GM18520 (cell line): ENCODE results near the gene CCDC188.

ENCODE experiments used
- ATAC-seq: cut with Tn5 transposase; IDR thresholded peaks from one replicate; pipeline ENCODE4 v1.9.1; 2021; ENCODE audit not compliant: unreplicated experiment

Gene CCDC188

DNA sequence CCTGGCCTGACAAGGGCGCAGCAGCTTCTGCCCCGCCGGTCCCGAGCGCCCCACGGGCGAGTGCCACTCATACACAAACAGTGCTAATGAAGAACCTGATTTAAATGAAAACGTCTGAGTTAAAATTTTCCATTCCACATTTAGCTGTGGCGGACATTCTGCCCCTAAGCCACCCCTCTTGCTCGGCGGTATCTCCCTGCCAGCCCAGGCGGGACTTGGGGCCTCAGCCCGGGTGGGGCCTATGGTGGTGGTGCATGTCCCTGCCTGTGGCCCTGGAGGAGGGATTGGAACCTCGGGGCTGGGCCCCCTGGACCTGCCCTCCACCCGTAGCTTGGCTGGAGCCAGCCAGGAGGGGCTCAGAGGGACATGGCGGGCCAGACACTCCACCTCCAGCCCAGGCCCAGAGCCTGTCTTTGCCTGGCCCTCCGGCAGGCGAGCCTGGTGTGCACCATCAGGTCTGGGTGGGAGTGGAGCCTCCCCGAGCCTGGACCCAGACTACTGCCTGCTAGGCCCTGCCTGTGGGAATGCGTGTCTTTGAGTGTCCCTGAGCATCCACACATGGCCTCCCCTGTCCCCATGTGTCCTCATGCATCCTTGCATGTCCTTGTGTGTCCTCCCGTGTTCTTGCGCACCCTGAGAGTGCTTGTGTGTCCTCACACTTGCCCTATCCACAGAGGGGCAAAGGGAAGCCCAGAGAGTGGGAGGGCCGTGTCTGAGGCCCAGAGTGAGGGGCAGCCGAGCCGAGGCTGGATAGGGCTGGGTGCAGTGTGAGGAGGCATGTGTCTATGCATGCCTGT is 14.9 kb downstream of the CCDC188 start:
- ATAC-seq, result no peak

DNA sequence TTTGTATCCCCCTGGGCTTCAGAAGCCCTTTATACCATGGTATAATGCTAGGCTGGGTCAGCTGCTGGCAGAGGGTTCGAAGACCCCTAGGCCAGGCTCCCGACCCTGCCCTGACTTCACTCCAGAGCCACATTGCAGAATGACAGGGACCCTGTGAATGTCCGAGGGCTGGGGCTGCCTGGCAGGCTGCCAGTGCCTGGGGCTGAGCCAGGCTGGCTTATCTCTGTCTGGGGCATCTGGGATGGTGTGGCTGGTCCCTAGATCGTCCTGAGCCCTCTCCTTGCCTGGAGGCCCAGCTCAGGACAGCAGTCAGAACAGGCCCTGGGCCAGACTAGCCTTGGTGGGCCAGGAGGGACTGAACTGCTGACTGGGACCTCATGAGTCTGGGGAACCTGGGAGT is 15.6 kb downstream of the CCDC188 start:
- no peak for ATAC-seq

DNA sequence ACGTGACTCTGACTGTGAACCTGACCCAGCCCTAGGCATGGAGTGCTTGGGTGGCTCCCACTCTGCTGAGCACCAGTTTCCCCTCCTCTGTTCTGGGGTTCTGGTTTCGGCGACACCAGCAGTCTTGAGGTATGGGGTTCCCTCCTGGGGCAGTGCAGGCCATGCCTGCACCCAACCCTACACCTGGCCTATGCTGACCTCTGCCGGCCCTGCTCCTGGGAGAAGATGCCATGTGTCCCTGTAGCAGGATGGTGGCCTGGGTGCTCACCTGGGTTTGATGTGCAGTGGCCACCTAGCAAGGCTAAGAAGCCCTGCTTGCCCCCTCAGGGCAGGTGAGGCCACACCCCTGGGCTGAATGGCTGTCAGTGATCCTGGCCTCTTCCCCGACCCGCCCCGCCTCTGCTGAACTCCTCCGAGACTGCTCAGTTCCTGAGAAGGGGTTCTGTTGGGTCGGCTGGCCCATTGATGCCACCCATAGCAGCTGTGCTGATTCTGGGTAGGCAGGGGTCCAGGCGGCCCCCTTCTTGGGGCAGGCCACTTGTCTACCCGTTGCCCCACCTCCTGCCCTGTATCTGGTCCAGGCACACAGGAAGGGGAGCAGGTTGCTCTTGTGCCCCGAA is 16.8 kb downstream of the CCDC188 start:
- no peak for ATAC-seq

DNA sequence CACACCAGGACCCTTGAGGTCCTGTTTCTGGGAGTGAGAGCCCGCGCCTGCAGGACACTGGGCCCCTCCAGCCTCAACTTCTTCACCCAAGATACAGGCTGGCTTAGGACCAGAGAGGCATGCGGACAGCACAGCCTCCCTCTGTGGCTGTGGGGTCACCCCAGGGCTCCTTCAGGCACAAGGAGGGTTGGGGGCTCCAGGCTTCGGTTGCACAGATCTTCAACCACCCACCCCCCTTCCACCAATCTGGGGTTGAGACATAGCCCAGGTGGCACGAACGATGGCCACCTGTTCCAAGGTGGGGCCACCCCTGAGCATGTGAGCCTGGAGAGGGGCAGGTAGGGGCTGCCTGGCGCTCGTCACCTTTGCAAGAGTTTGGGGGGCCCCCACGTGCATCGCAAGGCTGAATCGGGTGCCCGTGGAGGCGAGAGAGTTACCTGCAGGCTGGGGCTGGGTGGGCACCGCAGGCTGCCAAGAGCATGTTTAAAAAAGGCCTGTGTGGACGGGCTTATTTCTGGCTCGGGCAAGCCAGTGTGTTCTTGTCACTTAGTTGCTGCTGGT is 18.1 kb downstream of the CCDC188 start:
- no peak for ATAC-seq

DNA sequence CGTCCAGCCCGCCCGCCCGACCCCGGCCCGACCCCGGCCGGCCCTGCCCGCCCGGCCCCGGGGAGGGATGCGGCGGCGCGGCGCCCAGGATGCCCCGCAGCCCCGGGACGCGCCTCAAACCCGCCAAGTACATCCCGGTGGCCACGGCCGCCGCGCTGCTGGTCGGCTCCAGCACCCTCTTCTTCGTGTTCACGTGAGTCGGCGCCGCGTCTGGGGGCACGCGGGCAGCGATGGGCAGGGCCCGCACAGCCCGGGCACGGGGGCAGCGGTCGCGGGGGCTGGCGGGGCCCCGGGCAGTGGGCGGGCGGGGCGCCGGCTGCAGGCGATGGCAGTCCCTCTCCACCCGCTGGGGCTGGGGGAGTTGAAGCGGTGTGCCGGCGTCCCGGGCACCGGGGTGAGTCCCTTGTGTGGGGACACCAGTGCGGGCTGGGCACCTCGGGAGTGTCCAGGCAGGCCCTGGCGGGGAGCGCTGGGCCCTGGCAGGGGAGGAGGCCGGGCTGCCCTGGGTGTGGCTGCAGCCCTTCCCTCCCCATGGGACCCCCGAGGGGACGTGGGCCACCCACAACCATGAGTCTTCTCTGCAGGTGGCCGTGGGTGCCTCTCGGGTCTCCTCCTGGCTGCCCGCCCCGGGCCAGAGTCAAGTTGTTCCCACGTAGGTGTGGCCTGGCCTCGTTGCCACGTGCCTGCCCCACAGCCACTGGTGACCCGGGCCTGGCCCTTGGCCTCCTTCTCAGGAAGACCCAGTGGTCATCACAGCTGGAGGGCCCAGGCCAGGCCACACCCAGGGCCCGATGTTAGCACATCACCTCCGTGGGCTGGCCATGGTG is 18.8 kb downstream of the CCDC188 start:
- ATAC-seq, result no peak

DNA sequence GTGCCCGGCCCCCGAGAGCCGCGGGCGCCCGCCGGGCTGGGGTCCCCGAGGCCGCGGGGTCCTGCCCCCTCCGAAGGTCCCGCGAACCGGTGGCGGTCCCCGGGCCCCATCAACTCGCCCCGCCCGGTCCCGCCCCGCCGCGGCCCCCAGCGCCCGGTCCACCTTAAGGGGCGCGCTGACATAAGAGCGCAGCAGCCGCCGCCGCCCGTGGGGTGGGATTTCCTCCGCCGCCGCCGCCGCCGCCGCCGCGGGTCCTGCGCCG is 19.3 kb downstream of the CCDC188 start, which contains the start of gene ZDHHC8:
Gene ZDHHC8, plus strand, starts transcription at position 208 of the 262 bp plus-strand sequence. CDS start 144 bp downstream, outside the sequence.
- ATAC-seq, result peak; percentile 15

DNA sequence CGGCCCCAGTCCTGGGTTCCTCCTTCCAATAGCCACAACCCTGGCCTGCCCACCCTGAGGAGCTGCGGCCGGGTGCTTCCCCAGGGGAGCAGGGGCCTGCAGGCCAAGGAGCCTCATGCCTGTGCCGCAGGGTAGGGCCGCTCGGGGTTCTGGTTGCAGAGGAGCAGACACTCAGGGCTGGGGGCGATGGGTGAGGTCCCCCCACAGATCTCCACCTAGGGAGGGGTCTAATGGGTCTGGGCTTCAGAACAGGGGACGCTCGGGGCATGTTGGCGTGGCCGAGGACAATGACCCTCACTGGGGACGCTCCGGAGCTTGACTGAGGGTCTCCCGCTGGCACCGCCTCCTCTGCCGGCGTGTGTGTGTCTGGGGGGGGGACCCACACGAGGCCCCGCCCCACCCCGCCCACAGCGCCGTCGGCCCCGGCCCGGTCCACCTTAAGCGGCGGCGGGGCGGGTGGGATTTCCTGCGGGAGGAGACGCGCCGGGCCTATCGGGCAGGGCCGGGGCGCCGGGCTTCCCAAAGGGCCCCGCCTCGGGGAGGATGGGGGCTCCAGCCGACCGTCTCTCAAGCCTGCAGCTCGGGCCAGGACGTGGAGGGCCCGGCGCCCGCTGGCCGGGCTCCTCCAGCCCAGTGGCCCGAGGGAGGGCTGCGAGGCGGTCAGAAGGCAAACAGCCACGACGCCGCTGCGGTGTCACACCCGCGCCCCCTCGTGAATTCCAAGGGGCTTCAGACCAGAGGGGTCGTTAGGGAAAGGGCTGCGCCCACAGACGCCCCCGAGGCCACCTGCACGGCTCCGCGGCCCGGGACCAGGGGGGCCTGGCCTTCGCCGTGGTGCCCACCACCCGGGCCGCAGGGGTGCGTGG is 19.9 kb downstream of the CCDC188 start:
- peak; percentile 41 for ATAC-seq

DNA sequence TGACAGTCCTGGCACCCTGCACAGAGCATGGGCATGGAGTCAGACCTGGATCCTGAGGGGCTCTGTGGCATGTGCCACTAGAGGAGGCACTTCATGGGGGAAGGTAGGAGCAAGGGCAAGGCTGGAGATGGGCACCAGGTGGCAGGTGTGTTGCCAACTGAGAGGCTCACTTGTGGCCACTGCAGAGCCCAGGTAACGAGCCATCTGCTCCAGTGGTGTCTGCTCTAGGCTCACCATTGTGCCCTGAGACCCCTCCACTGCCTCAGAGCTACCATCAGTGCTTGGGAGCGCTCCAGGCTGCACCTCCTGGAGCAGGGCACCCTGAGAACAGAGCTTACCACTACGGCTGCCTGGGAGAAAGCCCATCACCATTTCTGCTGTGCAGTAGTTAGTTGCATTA is 20.5 kb downstream of the CCDC188 start:
- ATAC-seq, result no peak

DNA sequence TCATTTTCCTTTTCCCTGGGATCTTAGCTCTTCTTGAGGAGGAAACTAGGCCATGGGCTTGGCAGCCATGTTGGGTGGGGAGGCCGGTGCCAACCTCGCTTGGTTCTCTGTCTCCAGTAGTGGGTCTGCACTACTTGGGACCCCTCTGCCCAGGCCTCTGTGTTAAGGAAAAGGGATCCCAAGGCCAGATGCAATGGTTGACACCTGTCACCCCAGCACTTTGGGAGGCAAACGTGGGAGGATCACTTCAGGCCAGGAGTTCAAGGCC is 21.2 kb downstream of the CCDC188 start:
- ATAC-seq, result no peak

DNA sequence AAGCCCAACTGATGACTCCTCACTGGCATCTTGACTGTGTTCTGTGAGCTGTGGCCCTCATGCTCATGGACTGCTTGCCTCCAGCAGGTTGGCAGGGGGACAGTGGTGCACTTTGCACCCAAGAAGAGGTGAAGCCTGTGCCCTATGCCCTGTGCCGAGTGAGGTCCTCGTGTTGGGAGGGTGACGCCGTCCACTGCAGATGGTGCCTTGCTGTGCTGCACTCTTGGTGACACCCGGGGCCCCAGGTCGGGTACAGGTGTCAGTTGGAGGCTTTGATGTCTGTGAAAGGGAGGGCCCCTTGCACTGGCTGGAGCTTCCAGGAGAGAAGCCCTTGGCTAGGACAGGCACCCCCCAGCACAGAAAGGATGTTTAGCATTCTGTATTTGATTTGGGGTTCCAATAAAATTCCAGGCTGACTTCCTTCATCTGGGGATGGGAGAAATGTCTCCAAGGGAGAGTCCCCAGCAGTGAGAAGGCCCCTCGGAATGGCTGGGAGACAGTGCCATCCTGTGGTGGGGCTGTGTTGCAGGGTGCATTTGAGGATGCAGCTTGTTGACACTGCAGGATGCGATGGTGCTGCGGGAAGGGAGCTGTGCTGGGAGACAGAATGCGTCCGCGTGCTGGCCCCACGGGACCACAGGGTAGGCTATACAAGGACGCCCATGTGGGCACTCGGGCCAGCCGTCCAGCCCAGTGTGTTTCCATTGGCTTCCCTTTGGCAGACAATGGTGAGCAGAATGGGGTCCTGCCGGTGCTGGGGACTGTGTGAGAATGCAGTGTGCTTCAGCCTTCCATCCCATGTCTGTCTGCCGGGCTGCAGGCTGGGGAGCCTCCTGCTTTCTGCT is 21.7 kb downstream of the CCDC188 start:
- ATAC-seq, result no peak

DNA sequence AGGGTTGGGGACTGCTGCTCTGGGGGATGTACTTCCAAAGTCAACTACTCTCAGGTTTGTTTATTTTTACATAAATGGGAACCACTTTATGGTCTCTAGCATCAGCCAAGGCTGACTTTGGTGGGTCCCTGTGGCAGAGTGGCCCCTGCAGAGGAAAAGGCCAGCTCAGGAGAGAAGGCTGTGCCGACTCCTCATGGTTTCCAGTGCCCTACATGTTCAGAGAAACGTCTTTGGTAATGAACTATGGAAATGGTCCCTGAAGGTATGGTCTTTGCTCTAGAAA is 22.3 kb downstream of the CCDC188 start:
- no peak for ATAC-seq

DNA sequence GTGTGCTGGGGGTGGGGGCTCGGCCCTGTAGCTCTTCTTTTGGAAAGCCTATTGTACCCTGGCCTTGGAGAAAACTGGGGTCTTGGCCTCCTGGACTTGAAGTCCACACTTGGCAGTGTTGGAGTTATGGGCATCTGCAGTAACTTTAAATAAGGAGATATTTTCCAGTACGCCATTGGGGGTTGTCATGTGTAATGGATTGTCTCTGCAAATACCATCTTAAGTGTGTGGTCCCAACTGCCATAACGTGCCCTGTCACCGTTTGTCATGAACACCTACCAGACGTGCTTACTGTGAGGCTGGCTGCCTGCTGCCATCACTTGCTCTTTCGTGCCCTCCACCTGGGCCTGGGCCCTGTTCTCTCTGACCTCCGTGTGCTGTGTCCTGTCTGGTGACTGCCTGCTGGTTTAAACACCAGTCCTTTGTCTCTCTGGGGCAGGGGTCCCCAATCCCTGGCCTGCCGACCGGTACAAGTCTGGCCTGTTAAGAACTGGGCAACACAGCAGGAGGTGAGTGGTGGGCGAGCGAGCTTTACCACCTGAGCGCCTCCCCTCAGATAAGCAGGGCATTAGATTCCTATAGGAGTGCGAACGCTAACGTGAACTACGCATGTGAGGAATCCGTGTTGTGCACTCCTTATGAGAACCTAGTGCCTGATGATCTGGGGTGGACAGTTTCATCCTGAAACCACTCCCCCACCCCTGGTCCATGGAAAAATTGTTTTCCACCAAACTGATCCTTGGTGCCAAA is 22.8 kb downstream of the CCDC188 start:
- ATAC-seq, result no peak

DNA sequence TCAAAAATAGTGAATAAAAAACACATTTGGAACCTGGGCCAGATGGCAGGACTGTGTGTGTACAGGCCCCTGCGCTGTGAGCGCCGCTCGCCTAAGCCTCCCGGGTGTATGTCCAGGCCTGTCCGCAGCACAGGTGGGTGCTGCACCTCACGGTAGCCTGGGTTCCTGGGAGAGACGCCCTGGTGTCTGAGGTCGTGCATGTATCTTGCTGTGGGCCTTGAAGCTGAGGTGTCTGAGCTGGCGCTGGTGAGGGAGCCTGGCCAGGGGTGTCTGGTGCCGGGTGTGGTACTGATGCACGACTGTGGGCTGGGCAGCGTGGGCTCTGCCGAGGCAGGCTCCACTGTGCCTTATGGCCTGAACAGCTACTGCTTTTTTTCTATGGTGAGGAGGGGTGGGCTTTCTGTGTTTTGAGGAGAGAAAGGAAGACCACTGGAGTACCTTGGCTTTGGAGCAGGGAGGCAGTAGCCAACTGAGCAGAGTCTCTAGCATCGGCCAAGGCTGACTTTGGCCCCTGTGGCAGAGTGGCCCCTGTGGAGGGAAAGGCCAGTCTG is 23.5 kb downstream of the CCDC188 start:
- ATAC-seq, result no peak

DNA sequence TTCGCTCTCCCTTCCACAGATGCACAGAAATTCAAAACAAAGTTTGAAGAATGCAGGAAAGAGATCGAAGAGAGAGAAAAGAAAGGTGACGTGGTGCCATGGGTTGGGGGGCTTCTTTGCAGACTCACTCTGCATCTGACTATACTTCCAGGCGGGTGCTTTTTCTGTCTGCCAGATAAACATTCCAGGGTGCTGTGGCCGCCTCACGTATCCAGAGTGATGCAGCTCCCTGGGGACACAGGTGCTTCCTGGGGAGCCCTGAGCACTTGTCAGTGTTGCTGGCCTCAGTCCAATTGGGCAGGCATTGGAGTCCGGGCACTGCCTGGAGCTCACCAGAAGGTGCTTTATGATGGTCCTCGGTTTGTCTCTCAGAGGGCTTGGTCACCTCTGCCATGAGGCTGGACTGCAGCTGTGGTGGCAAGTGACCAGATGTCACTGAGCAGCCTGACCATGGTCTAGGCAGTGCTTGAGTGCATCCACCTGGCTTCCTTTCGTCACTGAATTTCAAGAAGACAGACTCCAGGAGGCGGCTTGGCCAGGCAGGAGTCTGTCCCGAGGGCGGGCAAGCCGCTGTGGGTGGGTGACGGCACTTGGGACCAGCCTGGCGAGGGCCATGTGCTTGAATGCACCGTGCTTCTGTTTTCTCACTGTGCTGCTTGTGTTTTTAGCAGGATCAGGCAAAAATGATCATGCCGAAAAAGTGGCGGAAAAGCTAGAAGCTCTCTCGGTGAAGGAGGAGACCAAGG is 24.4 kb downstream of the CCDC188 start:
- ATAC-seq, result no peak

DNA sequence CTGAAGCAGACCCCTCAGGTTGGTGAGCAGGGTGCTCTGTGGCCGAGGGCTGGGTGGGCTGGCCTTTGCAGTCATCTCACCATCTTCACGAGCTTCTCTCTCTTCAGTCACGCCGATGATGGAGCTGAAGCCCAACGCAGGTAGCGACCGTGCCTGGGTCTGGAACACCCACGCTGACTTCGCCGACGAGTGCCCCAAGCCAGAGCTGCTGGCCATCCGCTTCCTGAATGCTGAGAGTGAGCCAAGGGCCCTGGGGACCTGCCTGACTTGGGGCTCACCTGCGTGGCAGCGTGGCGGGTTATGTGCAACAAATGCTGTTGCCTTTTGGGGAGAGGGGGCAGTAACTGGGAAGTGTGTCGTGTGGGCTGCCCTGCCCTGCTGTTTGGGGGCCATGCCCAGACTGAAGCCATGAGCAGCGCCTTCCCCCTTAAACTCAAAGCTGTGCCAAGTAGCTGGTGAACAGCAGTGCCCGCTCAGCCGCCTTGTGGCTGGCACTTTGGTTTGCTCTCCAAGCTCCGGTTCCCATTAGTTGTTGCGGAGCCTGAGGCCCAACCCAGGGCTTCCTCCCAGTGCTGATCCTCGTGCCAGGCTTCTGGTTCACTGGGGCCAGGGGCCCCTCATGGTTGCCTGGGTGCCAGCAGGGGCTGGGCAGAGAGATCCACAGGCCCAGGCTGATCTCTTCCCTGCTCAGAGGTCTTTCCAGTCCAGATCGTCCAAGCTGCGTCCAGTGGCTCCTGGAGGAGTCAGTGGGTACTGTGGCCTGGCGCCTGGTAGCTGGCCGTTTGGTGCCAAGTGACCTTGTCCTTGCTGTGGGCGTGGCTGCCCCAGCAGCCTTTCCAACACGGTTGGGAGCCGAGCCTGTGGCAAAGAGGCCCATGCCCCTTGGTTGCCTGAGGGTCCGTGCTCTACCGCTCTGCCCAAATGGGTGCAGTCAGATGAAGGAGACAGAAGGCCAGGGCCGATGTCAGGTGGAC is 25.4 kb downstream of the CCDC188 start:
- no peak for ATAC-seq

DNA sequence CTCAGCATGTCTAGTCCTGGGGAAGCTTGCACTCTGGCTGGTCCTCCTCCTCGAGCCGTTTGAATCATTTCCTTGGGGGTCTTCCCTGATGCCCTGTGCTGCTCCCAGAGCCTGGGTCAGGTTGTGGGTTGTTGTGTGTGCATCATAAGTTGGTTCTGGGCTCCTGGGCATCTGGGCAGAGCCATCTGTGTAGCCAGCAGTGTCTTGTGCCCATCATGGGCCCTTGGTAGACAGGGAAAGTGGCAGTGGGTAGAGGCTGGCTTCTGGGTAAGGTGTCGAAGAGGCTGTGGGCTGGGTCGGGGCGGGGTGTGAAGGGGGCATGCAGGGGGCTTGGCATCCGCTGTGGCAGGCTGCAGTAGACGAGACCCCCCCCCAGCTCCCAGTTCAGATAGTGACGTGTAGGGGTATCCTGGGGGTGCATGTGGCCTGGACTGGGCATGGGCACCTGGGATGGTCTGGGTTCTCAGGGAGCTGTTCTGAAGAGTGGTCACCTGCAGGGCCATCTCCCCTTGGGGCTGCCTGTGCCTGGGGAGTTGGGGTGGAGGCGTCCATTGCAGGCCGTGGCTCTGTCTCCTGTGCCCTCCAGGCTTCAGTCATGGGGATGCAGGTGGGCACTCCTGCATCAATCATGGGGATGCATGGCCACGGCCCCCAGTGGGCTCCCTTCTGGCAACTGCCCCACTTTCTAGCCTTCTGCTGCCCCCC is 26.6 kb downstream of the CCDC188 start:
- no peak for ATAC-seq
